HG02938 (cell line): ENCODE data around the gene SPOCK1.
A peak's percentile ranks its signal among the peaks of the same experiment; 100 is the strongest.

Experiments used
- ATAC-seq: cut with Tn5 transposase; IDR thresholded peaks from one replicate; pipeline ENCODE4 v1.9.1; 2021; ENCODE audit warnings: mild to moderate bottlenecking, moderate library complexity; ENCODE audit not compliant: unreplicated experiment

Gene SPOCK1

DNA sequence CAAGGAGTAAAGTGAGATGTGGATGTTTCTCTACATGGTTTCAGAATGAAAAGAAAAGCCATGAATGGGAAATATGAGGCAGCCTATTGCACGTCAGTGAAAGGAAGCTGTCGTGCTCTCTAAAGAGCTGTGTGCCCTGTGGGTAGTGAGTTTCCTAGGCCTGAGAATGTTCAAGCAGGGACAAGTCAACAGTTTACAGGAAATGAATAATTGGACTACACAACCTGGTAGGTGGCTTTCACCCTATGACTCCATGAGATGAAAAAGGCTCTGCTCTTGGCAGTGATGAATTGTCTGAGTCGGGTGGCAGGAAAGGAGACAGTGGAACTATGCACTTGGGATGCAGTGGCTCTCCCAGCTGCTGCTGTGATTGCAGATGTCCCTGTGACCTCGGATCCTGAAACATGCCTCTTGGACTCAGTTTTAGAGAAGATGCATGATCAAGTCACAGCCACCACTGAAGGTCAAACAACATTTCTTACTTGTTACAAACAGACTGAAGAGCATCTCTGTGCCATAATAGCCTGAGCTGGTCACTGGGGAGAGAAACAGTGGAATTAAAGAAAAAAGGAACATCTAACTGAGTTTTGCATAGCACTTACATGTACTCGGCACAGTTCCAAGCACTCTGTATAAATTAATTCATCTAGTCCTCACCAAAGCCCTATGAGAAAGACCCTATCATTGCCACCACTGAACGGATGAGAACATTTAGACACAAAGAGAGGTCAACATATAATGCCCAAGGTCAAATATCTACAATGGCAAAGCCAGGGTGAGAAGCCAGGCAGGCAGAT, 293.7 kb downstream of the SPOCK1 start:
- ATAC-seq, result no peak

DNA sequence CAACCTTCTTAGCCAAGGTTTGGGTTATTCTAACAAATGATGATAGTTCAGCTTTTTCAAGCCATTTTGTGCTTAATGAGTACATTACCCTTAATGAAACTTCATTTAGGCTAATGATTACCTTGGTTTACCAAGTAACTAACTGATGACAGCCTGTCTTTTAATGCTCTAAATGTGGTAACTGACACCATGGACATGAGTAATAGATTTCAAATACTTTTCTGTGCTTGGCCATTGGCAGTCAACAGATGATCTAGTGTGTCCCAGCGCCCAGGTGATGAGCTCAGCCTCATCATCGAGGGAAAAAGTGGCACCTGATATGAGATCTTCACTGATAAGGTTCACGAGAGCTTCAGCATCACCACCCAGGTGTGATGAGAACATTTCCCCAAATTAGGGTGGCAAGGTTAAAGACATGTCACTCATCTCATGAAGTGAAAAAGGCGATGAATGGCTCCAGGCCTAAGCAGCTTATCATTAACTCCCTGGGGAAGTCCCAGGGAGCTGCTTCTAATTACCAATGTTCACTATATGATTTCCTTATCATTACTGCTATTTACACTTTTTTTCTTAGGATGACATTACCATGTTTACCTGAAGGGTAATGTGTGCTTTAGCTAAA, 296.0 kb downstream of the SPOCK1 start:
- ATAC-seq, result peak; percentile 56

DNA sequence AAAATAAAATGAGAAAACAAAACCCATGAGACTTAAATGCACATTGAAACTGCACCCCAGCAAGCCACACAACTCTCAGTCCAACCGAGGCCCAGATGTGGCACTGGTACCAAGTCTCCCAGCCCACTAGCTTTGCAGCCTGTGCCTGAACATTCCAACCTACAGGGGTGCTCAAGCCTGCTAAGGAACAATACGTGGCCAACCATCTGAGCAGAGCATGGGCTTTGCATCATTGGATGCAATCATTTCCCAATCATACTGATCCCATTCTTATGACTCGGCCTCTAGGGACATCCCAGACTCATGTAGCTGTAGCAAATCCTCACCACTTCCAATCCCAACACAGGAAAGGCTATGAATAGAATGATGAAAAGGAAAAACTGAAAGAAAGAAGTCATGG, 297.2 kb downstream of the SPOCK1 start:
- ATAC-seq, result no peak

DNA sequence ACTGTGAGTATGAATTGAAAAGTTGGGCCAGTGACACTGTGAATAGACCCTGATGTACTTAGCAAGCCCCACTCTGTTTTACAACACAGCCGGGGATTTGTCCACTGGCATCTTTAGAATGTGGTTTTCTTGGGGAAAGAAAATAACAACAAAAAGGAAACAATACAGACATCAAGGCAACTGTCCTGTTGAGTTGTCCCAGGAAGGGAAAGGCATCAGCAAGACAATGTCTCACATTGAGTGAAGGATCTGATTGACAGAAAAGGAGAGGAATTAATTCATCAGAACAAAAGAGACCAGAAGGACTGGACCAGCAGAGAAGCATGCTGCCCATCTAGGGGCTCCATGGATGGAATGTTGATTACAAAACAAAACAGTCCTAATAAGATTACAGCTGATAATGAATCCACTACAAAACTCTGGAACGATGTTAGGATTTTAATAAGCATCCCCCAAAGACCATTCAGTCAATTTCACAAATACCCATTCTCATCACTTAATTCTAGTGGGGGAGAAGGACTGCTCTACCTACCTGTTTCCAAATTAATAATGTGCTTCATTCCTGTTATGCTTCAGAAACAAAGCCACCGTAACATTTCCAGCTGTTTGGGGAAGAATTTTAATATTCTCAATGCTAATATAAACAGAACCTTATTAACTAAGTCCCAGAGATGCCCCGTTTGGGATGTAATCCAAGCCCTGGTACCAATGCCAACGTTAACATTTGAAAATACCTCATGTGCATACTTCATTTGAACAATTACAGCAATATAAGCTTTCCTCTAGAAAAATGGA, 298.0 kb downstream of the SPOCK1 start:
- no peak for ATAC-seq

DNA sequence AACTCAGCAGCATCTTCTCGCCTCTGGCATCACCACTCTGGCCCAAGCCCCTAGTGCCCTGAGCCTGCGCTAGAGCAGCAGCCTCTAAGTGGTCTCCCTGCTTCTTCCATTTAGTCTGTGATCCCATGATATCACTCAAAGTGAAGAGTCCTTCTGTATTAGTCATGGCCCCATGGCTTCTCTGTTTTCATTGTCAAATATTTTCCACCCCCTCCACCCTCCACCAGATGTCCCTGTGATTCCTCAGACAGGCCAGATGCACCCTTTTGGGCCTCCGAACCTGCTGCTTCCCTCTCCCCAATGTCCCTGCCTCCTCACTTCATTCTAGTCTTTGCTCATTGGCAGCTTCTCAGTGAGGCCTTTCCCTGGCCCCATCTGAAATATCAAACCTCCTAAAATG, 299.2 kb downstream of the SPOCK1 start:
- ATAC-seq, result no peak

DNA sequence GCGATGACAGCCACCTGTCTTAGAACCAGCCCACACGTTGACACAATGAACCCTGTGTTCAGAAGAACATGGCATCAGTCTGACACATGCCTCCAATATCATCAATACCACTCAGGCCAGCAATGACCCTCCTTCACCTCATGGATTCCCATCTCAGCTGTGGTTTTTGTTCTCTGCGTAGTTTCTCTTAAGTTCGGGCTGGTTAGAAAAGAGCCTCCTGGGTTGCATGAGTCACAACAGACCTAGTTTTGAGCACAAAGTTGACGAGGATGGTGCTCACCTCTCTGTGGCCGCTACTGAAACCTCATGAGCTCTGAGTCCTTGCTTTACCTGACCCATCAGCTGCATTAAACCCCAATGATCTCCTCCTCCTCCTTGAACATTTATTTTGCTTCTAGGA, 299.9 kb downstream of the SPOCK1 start:
- no peak for ATAC-seq

DNA sequence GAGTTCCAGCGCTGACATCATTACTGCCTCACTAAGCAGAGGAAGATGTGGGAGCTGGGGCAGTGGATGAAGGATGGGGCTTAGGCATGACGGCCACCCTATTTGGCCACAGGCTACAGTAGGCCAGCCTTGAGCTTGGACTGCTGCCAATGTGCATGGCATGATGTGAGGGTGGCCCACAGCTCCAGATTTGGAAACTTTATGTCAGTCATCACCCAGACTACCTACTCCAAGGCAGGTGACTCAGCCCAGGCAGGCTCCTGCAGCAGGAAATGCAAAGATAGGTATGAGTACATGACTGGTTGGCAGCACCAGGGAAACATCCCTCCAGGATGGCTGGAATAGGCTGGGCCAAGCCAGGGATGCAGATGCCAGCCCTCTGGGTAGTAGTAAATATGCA, 303.6 kb downstream of the SPOCK1 start:
- ATAC-seq, result no peak

DNA sequence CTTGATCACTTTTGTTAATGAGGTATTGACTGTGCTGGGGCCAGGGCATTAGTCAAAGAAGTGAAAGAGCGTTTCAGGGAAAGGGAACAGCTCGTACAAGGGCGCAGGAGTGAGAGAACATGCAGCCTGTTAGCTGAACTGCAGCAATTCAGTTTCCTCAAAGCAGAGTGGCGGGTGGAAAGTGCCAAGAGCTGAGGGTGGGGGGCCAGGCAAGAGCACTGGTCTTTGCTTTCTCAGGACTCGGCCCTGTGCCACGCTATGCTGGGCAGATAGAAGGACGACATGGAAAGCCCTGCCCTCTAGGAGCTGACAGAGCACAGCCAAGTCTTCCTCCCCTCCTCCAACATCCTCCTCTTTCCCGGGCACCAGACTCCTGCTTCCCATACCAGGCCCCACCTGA, 304.8 kb downstream of the SPOCK1 start:
- no peak for ATAC-seq

DNA sequence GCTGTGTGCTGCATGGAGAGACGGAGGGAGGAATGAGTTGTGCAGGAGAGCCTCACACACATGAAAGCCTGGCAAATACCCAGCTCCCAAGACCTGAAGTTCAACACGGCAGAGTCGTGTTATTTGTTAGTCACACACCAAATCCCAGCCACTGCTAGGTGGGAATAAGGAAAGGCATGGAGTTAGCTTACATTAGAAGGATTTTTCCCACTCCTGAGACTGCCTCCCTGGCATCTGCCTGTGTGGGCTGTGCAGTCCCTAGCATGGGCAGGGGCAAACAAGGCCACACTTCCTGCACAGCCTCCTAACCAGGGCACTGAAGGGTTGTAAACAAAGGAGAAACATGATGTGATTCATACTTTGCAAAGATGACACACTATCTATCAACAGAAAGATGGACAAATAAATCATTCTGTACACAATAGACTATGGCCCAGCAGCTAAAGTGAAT, 306.8 kb downstream of the SPOCK1 start:
- no peak for ATAC-seq

DNA sequence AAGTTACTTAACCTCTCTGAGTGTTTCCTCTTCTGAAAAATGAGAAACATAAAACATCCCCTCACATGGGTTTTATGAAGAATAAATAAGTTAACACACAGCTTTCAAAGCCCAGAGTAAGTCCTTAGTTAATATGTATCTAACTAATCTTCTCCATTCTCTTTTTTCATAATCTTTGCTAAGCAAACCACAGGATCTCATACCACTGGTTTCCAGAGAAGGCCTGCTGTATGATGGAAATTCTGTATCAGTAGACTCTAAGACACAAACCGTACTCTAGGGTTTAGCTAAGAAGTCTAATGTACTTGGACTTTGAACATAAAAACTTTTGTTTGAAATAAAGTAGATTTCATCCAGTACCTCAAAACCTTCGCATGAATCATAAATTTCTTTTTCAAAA, 307.9 kb downstream of the SPOCK1 start:
- ATAC-seq, result no peak

DNA sequence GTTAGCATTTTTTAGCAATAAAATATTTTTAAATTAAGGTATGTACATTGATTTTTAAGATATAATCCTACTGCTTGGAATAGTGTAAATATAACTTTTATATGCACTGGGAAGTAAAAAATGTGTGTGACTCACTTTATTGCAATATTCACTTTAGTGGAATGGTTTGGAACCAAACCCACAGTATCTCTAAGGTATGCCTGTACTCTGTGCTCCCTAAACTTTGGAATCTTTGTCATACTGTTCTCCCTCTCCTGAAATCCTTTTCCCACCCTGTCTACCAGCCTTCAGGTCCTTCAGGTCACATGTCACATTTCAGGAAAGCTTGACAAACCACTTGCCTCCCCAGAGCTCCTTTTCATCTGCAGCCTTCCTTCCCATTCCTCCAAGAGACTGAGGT, 308.7 kb downstream of the SPOCK1 start:
- ATAC-seq, result no peak

DNA sequence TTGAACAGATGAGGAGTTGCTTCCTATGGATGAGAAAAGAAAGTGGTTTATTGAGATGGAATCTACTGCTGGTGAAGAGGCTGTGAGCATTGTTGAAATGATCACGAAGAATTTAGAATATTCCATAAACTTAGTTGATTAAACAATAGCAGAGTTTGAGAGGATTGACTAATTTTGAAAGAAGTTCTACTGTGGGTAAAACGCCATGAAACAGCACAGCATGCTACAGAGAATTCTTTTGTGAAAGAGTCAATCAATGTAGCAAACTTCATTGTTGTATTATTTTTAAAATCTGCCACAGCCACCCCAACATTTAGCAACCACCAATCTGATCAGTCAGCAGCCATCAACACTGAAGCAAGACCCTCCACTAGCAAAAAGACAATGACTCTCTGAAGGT, 309.1 kb downstream of the SPOCK1 start:
- ATAC-seq, result no peak

DNA sequence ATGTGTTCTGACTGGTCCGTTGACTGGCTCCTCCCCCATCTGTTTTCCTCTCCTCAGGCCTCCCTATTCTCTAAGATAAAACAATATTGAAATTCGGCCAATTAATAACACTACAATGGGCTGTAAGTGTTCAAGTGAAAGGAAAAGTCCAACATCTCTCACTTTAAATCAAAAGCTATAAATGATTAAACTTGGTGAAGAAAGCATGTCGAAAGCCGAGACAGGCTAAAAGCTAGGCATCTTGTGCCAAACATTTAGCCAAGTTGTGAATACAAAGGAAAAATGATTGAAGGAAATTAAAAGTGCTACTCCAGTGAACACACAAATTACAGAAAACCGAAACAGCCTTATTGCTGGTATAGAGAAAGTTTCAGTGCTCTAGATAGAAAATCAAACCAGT, 310.6 kb downstream of the SPOCK1 start:
- no peak for ATAC-seq

DNA sequence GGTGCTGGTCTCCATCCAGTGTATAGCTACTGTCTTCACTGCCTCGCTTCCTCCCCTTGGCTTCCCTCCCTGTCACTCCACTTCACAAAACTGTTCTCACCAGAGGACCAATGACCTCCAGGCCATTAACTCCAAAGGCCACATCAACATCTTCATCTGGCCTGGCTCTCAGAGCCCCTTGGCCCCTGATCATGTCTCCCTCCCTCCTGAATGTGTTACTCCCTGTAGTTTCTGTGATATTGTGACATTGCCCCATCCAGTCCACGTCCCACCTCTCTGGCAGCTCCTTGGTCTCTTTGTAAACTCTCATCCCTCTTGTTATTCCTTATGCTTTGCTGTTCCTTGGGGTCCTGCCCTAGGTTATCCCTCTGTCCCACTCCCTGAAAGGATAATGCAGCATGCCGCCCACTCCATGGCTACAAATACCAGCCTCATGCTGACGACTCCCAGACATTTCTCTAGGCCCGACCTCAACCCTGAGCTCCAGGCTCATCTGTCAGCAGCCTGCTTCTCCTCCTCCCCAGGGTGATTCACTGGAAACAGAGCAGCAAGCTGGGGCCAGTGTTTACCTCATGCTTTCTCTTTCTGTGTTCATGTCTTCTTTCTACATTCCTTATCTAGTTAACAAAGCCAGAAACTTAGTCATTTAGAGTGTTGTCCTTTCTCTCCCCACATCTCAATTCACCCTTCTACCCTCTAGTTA, 312.2 kb downstream of the SPOCK1 start:
- no peak for ATAC-seq

DNA sequence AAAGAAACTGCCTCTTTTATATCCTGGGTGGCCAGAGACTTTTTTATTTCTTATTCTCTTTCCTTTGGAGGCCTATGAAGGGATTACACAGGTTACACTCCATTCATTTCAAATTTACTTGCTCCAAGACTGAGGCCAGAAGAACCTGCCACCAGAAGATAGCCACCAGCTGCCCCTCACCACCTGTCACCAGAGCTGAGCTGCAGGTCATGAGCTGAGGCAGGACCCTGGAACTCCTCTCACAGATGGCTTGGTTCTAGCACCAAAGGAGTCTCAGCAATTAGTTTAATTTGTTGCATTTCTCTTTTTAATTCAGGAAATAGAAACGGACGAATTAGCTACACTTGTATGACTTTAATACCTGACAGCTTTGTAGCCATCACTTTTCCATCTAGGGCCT, 313.9 kb downstream of the SPOCK1 start:
- ATAC-seq, result no peak

DNA sequence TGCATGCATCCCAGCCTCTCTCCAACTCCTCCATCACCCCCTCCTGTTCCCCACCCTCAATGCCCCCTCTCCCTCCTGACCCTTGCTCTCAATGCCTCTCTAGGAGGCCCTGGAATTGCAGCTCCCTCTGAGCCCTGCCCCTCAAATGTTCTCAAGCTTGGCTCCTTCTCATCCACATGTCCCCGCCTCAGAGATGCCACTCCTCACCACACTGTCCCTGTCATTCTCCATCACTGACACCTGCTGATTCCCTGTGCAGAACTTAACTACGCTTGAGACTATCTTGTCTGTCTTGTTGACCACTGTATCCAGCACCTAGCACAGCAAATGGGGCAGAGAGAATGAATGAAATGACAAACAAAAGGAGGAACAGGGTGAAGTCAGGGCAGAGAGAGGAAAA, 314.4 kb downstream of the SPOCK1 start:
- ATAC-seq, result no peak

DNA sequence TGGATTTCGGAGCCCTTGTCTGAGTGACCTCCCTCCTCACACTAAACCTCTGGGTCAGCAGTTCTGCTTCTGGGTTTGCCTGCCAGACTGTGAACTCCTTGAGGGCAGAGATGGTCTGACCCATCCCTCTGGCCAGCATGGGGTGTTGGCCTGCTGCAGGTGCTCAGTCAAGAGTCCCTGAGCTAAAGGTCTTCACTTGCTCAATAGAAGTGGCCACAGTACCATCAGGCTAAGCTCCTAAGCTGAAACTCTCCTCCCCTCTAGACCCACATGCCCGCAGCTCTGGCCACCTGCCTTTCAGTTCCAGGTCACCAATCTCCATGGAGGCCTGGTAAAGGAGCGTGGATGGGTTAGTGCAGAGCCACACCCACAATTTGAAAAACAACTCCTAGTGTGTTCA, 316.6 kb downstream of the SPOCK1 start:
- ATAC-seq, result no peak

DNA sequence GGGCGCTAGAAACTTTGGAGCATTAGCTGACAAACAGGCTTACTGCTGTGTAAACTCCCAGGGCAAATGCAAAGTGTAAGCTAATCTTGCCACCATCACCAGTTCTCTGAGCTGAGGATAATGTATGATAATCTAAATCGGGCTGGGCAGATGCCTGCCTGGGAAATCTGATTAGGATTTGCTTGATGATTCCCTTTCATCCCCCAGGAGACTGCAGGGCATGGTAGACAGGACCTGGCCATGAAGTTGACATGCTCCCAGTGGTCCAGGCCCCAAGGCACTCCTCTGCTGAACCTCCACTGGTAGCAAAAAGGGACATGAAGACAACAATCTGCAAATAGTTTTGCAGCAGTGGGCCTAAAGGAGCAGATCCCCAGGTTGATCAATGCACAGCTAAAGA, 317.5 kb downstream of the SPOCK1 start:
- ATAC-seq, result no peak

DNA sequence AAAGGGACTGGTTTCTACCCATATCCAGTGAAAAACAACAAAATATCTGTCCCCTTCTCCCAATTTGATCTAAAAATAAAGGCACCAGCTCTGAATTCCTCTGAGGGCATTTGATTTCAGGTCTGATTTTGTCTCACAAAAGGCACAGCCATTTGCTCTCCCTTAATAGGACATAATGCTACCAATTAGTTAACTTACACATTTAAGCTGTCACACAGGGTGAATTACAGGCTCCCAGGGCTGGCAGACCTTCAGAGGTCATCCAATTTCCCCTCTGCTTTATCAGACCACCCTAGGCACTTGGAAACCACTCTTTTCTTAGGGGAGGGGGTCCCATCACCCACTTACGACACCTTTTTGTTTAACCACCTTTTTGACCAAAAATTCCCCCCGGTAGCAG, 319.9 kb downstream of the SPOCK1 start:
- no peak for ATAC-seq

DNA sequence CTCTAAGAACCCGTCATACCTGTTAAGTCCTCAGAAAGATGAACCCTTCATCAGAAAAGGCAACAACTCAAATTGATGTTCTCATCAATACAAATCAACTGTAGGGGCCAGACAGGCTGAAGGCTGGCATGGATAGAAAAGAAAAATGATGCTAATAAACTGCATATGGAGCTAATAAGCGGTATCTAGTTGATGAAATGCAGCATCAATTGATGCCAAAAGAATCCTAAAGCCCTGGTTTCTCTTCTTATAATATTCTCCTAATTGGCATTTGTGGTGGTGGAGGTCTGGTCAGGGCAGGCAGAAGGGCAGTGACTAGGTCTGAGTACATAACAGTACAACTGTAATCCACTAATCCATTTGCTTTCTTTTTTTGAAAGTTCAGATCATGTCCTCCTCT, 322.5 kb downstream of the SPOCK1 start:
- ATAC-seq, result no peak

DNA sequence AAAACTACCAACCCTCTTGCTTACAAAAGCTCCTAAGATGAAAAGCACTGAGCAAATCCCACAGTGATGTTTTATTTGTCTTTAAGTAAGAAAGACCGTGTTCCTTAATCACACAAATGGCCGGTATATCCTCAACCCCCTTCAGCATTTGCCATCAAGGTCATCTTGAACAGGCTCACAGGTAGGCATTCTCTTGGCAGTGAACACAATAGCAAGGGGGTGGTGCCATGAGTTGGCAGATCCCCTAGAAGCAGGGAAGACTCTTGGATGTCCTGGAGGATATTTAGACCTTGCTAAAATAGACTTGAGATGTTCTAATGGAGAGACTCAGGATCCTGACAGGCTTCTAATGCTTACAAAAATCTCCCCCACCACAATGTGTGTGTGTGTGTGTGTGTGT, 323.0 kb downstream of the SPOCK1 start:
- no peak for ATAC-seq
